SW 1271 (cell line): ENCODE data around the gene NT5DC4.

Experiments used
- DNase-seq, 2 experiments: peaks; one replicate each; lab custom pipeline; 2025; lab: John Stamatoyannopoulos, UW

The NT5DC4 gene

GRCh38 chr2:112787294-112787693 is 66.5 kb downstream of the NT5DC4 start:
- no peak for DNase-seq

- DNase-seq = no peak
These were observed 67.0 kb downstream of the NT5DC4 start for GRCh38 chr2:112787729-112788393.

GRCh38 chr2:112788653-112789052 is 67.8 kb downstream of the NT5DC4 start:
- no peak for DNase-seq
